ENCODE data around the gene CD46. TPM values are rescaled to one million over a fixed set of nuclear protein-coding genes. Genes with fewer than 3 reads are reported as not detected.

CD46 gene
- total and polyA plus RNA-seq, 10 of the 15 experiments (the other 5 are each of a cell fraction or from before 2014, with no cell fraction given), result 61.1 to 198 (median 81.4) TPM

DNA sequence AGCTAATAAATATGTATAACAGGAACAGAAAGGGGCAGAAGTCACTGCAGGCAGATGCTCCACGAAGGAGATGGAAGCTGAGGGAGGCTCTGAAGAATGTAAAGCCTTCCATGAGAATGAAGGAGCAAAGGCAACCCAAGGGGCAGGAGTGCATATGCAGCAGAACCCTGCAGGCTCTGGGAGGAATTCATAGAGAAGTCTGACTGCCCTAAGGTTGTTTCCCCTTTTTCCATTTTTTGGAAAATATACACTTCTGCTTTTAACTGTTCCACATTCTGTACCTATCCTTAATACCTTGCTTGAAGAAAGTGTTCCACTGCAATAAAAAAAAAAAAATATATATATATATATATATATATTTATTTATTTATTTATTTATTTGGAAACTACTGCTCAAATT is 89.4 kb downstream of the CD46 start:
- H3K36me3 ChIP-seq (ENCODE audit: control insufficient read depth in 2 of 2, insufficient read depth in 2 of 2, low read length in 1 of 2), result peaks cover 0 to 6% of the 10 kb centered on the region in 2 experiments; a peak in 2 of 4 replicates
- RAD21 ChIA-PET (ENCODE audit: unreplicated experiment), result interaction anchor here (1.2 kb wide), 1 partner anchor 44 kb away, joined by 5 read pairs; no protein-coding TSS in a partner anchor
- H4K20me1 ChIP-seq (ENCODE audit: control insufficient read depth, insufficient read depth), result no peaks in the 10 kb centered on the region; the same call in 1 of the 2 replicates
- ATAC-seq (no peak), DNase-seq (ENCODE audit: low read depth, low spot score) (no peak), FAIRE-seq (no peak)
- H3K79me2 ChIP-seq (ENCODE audit: control insufficient read depth, insufficient read depth, low read length), result no peaks in the 10 kb centered on the region; the same call in 1 of the 2 replicates
- peaks cover 6% of the 10 kb centered on the region for H3K4me1 ChIP-seq (ENCODE audit: control insufficient read depth, insufficient read depth, low read length)
- in situ Hi-C loops (cut with MboI) (no loop called here), intact Hi-C loops (cut with micrococcal nuclease; ENCODE audit: unreplicated experiment) (no loop called here)
- TF ChIP-seq SMC3 (IDR thresholded peaks at IDR 0.05; ENCODE audit: borderline replicate concordance, low read length) (no peak), CHD2 (IDR thresholded peaks at IDR 0.05; ENCODE audit: borderline replicate concordance, low read depth, low read length) (no peak), CBFB (IDR thresholded peaks at IDR 0.05; ENCODE audit: low read depth) (no peak), CHD1 (IDR thresholded peaks at IDR 0.05; ENCODE audit: low read depth, low read length) (no peak), SMAD1 (IDR thresholded peaks at IDR 0.05; ENCODE audit: low read depth, partially characterized antibody) (no peak), ZNF24 (IDR thresholded peaks at IDR 0.05) (no peak), HDGF (IDR thresholded peaks at IDR 0.05) (no peak), SREBF1 (IDR thresholded peaks at IDR 0.05; ENCODE audit: low read length) (no peak), TCF3 (IDR thresholded peaks at IDR 0.05; ENCODE audit: borderline replicate concordance, insufficient read depth, low read depth, low read length) (no peak), POU2F2 (IDR thresholded peaks at IDR 0.05; ENCODE audit: borderline replicate concordance, low read depth, low read length) (no peak), ZNF207 (IDR thresholded peaks at IDR 0.05; ENCODE audit: borderline replicate concordance) (no peak), ZZZ3 (IDR thresholded peaks at IDR 0.05; ENCODE audit: control insufficient read depth, insufficient read length, low read depth) (no peak), ZSCAN29 (IDR thresholded peaks at IDR 0.05) (no peak), HDAC2 (IDR thresholded peaks at IDR 0.05) (no peak), KAT2A (conservative IDR thresholded peaks at IDR 0.05; ENCODE audit: control insufficient read depth, low read depth, low read length) (no peak), RFX5 (IDR thresholded peaks at IDR 0.05; ENCODE audit: low read depth, low read length) (no peak), TAF1 (IDR thresholded peaks at IDR 0.05; ENCODE audit: borderline replicate concordance, low read depth, low read length) (no peak)
- TF ChIP-seq, protein P1, sequence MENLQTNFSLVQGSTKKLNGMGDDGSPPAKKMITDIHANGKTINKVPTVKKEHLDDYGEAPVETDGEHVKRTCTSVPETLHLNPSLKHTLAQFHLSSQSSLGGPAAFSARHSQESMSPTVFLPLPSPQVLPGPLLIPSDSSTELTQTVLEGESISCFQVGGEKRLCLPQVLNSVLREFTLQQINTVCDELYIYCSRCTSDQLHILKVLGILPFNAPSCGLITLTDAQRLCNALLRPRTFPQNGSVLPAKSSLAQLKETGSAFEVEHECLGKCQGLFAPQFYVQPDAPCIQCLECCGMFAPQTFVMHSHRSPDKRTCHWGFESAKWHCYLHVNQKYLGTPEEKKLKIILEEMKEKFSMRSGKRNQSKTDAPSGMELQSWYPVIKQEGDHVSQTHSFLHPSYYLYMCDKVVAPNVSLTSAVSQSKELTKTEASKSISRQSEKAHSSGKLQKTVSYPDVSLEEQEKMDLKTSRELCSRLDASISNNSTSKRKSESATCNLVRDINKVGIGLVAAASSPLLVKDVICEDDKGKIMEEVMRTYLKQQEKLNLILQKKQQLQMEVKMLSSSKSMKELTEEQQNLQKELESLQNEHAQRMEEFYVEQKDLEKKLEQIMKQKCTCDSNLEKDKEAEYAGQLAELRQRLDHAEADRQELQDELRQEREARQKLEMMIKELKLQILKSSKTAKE (IDR thresholded peaks at IDR 0.05; ENCODE audit: low read depth, poor library complexity, severe bottlenecking), result no peak
- TF ChIP-seq, protein P2, sequence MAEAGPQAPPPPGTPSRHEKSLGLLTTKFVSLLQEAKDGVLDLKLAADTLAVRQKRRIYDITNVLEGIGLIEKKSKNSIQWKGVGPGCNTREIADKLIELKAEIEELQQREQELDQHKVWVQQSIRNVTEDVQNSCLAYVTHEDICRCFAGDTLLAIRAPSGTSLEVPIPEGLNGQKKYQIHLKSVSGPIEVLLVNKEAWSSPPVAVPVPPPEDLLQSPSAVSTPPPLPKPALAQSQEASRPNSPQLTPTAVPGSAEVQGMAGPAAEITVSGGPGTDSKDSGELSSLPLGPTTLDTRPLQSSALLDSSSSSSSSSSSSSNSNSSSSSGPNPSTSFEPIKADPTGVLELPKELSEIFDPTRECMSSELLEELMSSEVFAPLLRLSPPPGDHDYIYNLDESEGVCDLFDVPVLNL (IDR thresholded peaks at IDR 0.05; ENCODE audit: low read depth, low read length), result no peak
- no peak overlapping the region for H3K9ac ChIP-seq (ENCODE audit: control insufficient read depth, insufficient read depth, low read length)
- H3K27ac ChIP-seq (ENCODE audit: control insufficient read depth, insufficient read depth), result no peak overlapping the region
- CTCF ChIA-PET, result interaction anchor here (0.9 to 26.0 kb wide), 7 partner anchors 8 to 122 kb away, joined by 3 to 821 read pairs (median 3); no protein-coding TSS in a partner anchor
- 85% methylated on average over 1 of the region's 1 CpG for WGBS (ENCODE audit: insufficient coverage, insufficient replicate concordance, low lambda C conversion rate, missing lambda C conversion rate)
- H3K4me2 ChIP-seq (ENCODE audit: control insufficient read depth, insufficient read depth), result no peak overlapping the region
- POLR2A ChIA-PET, result interaction anchor here (1.2 to 2.4 kb wide), 2 partner anchors 18 to 20 kb away, joined by 3 to 7 read pairs; no protein-coding TSS in a partner anchor
- no peaks in the 10 kb centered on the region; the same call in 2 of the 3 replicates for H3K9me3 ChIP-seq (replicated peaks; ENCODE audit: control insufficient read depth, insufficient read depth, low read length)
- no peak overlapping the region for H3K4me3 ChIP-seq
- no TSS peak for BruUV-seq (replicated peaks)
- H2AFZ ChIP-seq (ENCODE audit: control insufficient read depth, low read depth, low read length), result no peak overlapping the region
- SMC1A ChIA-PET (ENCODE audit: uncharacterized antibody, unreplicated experiment), result interaction anchor here (1.1 to 2.3 kb wide), 4 partner anchors 9 to 28 kb away, joined by 3 to 9 read pairs (median 4); no protein-coding TSS in a partner anchor
- H3K27me3 ChIP-seq (replicated peaks in 1 of 2; ENCODE audit: control insufficient read depth in 2 of 2, insufficient read depth in 2 of 2, low read length in 1 of 2), result no peaks in the 10 kb centered on the region
